ENCODE data around the gene OTOP2. TPM values are rescaled to one million over a fixed set of nuclear protein-coding genes. Genes with fewer than 3 reads are reported as not detected.
A peak's percentile ranks its signal among the peaks of the same experiment; 100 is the strongest.

The OTOP2 gene
- total and polyA plus RNA-seq, 9 of the 15 experiments (the other 6 are each of a cell fraction or from before 2014, with no cell fraction given) = 0.04 to 0.36 (median 0.14) TPM; not detected in 1

- no peak for FAIRE-seq
- BruUV-seq (replicated peaks) = no TSS peak
These were observed 23.9 kb upstream of the OTOP2 start for GRCh38 chr17:74900208-74900607.

GRCh38 chr17:74901353-74902135 is 22.5 kb upstream of the OTOP2 start:
- Histone ChIP-seq H3K36me3 (ENCODE audit: control insufficient read depth, insufficient read depth, low read length) (no peaks in the 10 kb centered on the region), H3K9me1 (ENCODE audit: control insufficient read depth, insufficient read depth, low read length) (no peaks in the 10 kb centered on the region), H3K9me3 (replicated peaks; ENCODE audit: control insufficient read depth, insufficient read depth, low read depth, low read length) (no peaks in the 10 kb centered on the region), H3K79me2 (ENCODE audit: control insufficient read depth, insufficient read depth, low read length) (no peaks in the 10 kb centered on the region), H2AFZ (ENCODE audit: low read depth, low read length) (no peak overlapping the region), H3K4me1 (replicated peaks in 1 of 2; ENCODE audit: control insufficient read depth in 2 of 2, insufficient read depth in 2 of 2, low read length in 2 of 2) (no peaks in the 10 kb centered on the region; a peak in 1 of 5 replicates), H3K4me2 (ENCODE audit: insufficient read depth, low read length) (no peak overlapping the region), H3K4me3 (no peak overlapping the region), H3K9ac (ENCODE audit: insufficient read depth in 1 of 2, low read depth in 2 of 2, low read length in 2 of 2) (no peak overlapping the region; a peak in 1 of 4 replicates), H3K27ac (ENCODE audit: extremely low read depth, low read depth, low read length) (no peak overlapping the region), H4K20me1 (replicated peaks; ENCODE audit: control insufficient read depth, insufficient read depth, low read length) (0 out of 2 replicates have a peak, but pooled peaks cover 7% of the 10 kb centered on the region), H3K27me3 (ENCODE audit: control insufficient read depth in 2 of 2, insufficient read depth in 2 of 2, low read length in 2 of 2) (peaks cover 18 to 47% of the 10 kb centered on the region in 2 experiments; a peak in 4 of 5 replicates)
- 9% methylated on average over 13 of the region's 14 CpGs for WGBS (ENCODE audit: insufficient coverage, low coverage, missing lambda C conversion rate)
- DNase-seq (ENCODE audit: extremely low read depth in 1 of 4, low spot score in 3 of 4) (no peak), FAIRE-seq (no peak), ATAC-seq (peak; percentile 54; the same call in 2 of the 3 replicates)
- BruUV-seq (replicated peaks) = no TSS peak
- in situ Hi-C loops (cut with MboI) = no loop called here
- ChIA-PET CTCF (ENCODE audit: low intra/inter-chr PET ratio) (no interaction called here), POLR2A (interaction anchor here (0.5 to 1.0 kb wide), 2 partner anchors 12 to 1659 kb away, joined by 3 to 4 read pairs; no protein-coding TSS in a partner anchor)
- intact Hi-C loops (cut with micrococcal nuclease) = no loop called here
- peak; percentile 76 for TF ChIP-seq BHLHE40 (IDR thresholded peaks at IDR 0.05; ENCODE audit: low read length)
- TF ChIP-seq ATF7 (IDR thresholded peaks at IDR 0.05) = peak; percentile 32; the same call in 1 of the 2 replicates

More at GRCh38 chr17:74900208-74900607, 23.9 kb upstream of the OTOP2 start:
- Histone ChIP-seq H3K9me3 (replicated peaks; ENCODE audit: control insufficient read depth, insufficient read depth, low read depth, low read length) (no peaks in the 10 kb centered on the region), H4K20me1 (replicated peaks; ENCODE audit: control insufficient read depth, insufficient read depth, low read length) (0 out of 2 replicates have a peak, but pooled peaks cover 11% of the 10 kb centered on the region), H2AFZ (ENCODE audit: low read depth, low read length) (no peak overlapping the region), H3K27ac (ENCODE audit: extremely low read depth, low read depth, low read length) (no peak overlapping the region), H3K79me2 (ENCODE audit: control insufficient read depth, insufficient read depth, low read length) (no peaks in the 10 kb centered on the region), H3K4me2 (ENCODE audit: insufficient read depth, low read length) (no peak overlapping the region), H3K36me3 (ENCODE audit: control insufficient read depth, insufficient read depth, low read length) (no peaks in the 10 kb centered on the region), H3K4me3 (no peak overlapping the region), H3K9ac (ENCODE audit: insufficient read depth in 1 of 2, low read depth in 2 of 2, low read length in 2 of 2) (no peak overlapping the region), H3K9me1 (ENCODE audit: control insufficient read depth, insufficient read depth, low read length) (no peaks in the 10 kb centered on the region), H3K4me1 (replicated peaks in 1 of 2; ENCODE audit: control insufficient read depth in 2 of 2, insufficient read depth in 2 of 2, low read length in 2 of 2) (no peaks in the 10 kb centered on the region; a peak in 1 of 5 replicates), H3K27me3 (ENCODE audit: control insufficient read depth in 2 of 2, insufficient read depth in 2 of 2, low read length in 2 of 2) (peaks cover 25 to 58% of the 10 kb centered on the region in 2 experiments; a peak in 4 of 5 replicates)
- 1% methylated on average over 8 of the region's 8 CpGs for WGBS (ENCODE audit: insufficient coverage, low coverage, missing lambda C conversion rate)
- POLR2A ChIA-PET = no interaction called here
- CTCF ChIA-PET (ENCODE audit: low intra/inter-chr PET ratio) = no interaction called here
- DNase-seq (ENCODE audit: extremely low read depth in 1 of 4, low spot score in 3 of 4) = no peak
- TF ChIP-seq SMARCC2 (IDR thresholded peaks at IDR 0.05; ENCODE audit: low read depth) = no peak
- TF ChIP-seq ZKSCAN1 (IDR thresholded peaks at IDR 0.05; ENCODE audit: low read depth, low read length) = 0 out of 2 replicates have a peak, but pooled peaks have one; percentile 23
- in situ Hi-C loops (cut with MboI) (no loop called here), intact Hi-C loops (cut with micrococcal nuclease) (no loop called here)
- no peak for ATAC-seq
